SKM-1 treated with dmso at 0.1 percent for 144 hours (cell line): ENCODE measurements around the gene GATB.
"Not testable (repeated sequence)": the region's sequence is repeated elsewhere in the genome, so short reads cannot be mapped to it uniquely, and the experiment has no call there.

Source experiments
- DNase-seq: peaks from one replicate; lab custom pipeline; 2025; ENCODE audit not compliant: unreplicated experiment; lab: John Stamatoyannopoulos, UW

GATB gene

GRCh38 chr4:151736361-151736760 lies 24.4 kb downstream of the GATB start:
- DNase-seq, result no peak

DNA sequence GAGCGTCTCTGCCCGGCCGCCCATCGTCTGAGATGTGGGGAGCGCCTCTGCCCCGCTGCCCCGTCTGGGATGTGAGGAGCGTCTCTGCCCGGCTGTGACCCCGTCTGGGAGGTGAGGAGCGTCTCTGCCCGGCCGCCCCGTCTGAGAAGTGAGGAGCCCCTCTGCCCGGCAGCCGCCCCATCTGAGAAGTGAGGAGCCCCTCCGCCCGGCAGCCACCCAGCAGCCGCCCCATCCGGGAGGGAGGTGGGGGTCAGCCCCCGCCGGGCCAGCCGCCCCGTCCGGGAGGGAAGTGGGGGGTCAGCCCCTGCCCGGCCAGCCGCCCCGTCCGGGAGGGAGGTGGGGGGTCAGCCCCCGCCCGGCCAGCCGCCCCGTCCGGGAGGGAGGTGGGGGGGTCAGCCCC lies 29.1 kb downstream of the GATB start:
- not testable (repeated sequence) for DNase-seq

DNA sequence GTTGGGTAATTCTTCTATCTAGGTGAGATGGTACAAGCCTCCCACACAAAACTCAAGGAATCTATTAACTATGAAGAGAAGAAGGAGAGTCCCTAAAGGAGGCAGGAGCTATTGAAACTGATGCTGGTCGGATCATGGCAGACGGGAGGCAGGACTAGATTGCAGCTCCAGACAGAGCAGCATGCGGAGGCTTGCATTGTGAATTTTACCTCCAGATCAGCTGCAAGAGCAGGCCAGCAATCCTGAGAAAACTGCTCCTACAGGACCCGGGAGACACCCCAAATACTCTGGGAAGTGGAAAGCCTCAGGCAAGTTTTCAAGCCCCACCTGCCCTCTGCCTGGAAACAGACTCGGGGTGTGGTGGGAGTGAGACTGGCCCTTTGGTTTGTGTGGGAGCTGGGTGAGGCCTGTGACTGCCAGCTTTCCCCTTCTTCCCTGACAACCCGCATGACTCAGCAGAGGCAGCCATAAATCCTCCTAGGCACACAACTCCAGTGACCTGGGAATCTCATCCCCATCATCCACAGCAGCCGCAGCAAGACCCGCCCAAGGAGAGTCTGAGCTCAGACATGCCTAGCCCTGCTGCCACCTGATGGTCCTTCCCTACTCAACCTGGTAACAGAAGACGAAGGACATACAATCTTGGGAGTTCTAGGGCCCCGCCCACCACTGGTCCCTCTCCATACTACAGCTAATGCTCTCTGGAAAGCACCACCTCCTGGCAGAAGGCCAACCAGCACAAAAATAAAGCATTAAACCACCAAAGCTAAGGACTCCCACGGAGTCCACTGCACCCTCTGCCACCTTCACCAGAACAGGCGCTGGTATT lies 30.9 kb downstream of the GATB start:
- no peak for DNase-seq

- no peak for DNase-seq
Measured at GRCh38 chr4:151728679-151729078, 32.1 kb downstream of the GATB start.

DNA sequence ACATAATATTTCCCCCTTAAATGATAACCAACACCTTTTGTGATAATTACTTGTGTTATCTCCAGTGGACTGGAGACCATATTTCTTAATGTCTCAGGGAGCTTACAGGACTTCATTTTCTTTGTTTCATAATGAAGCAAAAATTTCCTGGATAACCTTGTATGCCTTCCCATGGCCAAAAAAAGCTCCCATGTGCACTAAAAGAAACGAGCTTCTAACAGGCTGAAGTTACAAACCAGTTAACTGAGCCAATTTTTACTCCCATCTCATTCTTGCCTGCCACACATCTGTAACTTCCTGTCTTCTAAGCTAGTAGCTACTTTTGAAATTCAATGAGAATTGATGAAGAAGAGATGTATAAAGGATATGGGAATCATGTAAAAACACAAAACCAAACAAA lies 32.8 kb downstream of the GATB start:
- no peak for DNase-seq

GRCh38 chr4:151727365-151727764 lies 33.4 kb downstream of the GATB start:
- no peak for DNase-seq

- no peak for DNase-seq
Measured at GRCh38 chr4:151725087-151725486, 35.7 kb downstream of the GATB start.

DNA sequence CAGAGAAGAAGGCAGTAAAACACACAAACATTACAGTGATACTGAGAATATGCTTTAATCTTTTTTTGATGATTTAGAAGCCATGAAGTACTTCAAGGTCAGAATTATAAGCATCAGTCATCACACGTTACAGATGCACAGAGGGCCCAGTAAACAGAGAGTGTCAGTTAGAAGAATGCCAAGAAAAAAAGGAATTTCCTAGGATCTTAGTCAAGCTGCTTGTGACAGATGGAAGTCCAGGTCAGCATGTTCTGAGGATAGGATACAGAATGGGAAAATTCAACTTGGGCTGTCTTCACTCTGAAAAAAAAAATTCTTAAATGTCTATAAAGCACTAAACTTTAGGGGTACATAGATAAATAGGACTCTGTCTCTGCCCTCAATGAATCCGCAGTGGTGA lies 38.9 kb downstream of the GATB start:
- DNase-seq, result no peak

- DNase-seq, result no peak
Measured at GRCh38 chr4:151721466-151721865, 39.3 kb downstream of the GATB start.

DNA sequence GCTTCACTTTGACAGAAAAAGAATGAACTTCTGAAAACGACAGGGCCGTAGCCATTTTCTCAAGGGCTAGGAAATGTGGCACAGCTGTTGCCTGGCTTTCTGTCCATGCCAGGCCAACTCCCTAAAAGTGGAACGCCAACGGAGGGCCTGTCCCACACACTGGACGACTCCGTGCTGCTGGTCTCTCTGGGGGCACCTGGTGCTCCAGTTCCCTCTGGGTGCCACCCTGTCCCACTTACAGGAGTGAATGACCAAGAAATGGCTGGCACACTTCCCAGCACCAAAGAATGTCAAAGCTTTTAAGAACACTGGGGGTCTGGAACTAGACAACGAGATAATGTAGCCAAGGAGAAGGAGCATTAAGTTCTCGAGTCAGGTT lies 40.9 kb downstream of the GATB start:
- no peak for DNase-seq

DNA sequence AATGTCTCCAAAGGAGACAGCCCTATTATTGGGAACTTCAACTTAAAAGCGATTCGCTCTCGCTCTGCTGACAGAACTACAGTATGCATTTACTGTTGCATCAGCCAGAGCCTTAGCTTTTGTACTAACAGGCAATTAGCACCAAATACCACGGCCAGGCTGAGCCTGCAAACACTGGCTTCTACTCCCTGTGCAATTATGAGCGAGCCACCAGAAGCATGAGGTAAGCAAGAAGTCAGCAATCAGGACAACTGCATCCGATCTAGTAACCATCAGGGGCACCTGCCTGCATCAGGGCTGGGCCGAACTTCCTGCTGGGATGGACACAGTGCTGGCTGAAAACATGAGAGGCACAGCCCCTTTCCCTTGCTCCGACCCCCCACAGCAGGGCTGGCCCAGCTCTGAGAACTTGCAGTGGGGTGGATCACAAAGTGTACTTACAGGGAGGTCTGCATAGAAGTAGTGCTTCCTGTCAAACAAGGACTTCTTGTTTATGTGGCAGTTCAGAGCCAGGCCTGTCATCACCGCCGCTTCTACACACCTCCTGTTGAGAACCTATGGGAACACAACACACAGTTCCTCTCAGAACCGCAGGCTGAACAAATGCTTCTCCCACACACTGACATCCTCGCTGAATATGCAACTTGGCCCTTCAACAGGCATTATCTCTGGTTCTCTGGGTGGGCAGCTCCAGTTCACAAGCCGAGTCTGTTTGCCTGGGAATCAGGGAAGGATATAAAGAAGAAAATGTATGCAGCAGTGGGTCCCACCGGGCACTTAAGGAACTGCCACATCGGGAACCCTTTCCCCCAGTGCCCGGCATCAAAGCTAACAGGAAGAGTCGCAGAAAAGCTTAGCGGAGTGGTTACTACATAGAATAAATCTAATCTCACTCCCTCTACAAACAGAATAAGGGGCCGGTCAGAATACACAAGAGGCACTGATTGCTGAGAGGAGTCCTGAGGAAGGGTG lies 41.5 kb downstream of the GATB start:
- no peak for DNase-seq

DNA sequence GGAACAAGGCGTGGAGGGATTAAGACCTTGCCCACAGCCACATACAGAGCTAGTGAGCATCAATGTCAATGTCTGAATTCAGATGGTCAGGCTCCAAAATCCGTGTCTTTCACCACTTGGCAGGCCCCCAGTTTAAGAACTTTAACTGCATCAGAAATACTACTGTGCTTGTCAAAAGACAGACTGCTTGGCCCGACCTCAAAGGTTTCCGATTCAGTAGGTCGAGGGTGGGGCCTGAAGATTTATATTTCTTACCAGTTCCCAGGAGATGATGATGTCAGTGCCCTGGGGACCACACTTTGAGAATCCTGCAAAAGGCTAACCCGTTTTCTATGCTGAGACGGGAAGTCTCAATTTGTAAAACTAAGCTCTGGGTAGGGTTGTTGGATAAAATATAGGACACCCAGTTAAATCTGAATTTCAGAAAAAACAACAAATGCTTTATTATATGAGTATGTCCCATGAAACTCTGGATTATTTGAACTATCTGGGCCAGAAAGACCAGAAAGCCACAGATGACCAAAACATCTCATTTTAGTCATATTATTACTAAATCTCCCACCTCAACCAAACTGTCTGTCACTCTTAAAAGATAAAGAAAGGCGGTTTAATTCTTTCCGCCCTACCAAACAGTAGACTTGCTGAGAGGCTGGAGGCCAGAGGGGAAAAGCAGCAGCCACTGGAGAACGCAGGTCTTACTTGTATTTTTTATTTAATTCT lies 42.7 kb downstream of the GATB start:
- no peak for DNase-seq

DNA sequence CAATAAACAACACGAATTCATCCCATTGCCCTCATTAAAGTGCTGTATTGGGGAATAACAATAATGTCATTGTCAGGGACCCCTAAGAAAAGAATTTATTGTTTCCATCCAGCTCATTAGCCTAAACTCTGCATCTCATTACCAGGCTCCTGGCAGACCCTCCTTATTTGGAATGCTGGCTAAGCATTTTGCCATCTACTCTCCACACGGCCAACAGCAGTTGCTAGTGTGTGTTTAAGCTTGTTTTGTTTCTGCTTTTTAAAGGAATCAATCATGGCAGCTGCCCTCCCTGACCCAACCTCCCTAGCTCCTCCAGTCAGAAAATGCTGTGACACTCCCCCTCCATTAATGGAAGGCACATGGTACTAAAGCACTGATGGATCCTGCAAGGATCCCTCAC lies 43.5 kb downstream of the GATB start:
- DNase-seq, result no peak

DNA sequence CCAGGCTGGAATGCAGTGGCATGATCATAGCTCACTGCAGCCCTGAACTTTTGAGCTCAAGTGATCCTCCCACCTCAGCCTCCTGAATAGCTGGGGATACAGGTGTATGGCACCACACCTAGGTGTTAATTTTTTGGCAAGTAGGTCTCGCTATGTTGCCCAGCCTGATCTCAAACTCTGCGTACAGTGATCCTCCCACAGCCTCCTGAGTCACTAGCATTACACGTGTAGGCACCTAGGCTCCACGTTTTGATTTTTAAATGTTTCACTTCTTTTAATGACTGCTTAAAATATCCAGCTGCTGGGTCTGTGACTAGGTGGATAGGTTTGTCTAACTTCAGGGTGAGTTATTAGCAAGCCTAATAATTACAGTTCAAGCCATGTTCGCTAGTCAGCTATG lies 44.5 kb downstream of the GATB start:
- no peak for DNase-seq

- DNase-seq, result no peak
Measured at GRCh38 chr4:151715881-151716280, 44.9 kb downstream of the GATB start.

- no peak for DNase-seq
Measured at GRCh38 chr4:151712777-151713176, 48.0 kb downstream of the GATB start.

DNA sequence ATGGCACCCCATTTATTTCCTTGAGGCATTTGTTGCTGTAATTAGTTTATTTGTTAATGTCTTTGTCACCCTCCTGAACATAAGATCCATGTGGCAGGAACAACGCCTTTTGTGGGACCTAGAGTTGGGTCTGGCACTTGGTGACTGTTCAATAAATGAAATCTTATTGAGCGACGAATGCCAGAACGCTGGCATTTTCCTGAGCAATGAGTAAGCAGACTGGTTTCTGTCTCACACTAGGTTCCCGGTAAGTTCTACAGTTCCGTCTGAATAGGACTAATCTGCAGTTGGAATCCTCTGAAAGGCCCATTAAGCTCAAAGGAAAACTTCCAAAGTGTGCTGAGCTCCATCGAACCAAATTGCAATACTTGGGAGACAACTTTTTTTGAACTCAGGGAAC lies 49.2 kb downstream of the GATB start:
- DNase-seq, result no peak

GRCh38 chr4:151709587-151709986 lies 51.2 kb downstream of the GATB start:
- DNase-seq, result no peak

DNA sequence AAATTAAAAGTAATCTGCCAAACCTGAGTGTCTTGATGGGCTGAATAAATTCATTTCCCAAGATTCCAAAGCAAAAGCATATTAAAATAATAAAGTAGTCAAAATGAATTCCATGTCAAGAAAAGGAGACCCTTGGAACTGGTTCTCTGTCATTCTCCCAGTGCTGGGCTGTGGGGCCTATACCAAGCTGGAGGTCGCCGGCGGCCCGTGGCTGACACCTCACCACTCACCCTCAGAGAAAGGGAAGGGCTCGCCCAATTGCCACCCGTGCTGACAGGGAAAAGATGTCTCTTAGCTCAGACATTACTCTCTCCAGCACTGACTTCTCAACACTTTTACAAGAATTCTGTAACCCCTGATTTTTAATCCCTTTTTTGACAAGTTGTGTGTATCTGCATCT lies 51.7 kb downstream of the GATB start:
- no peak for DNase-seq

GRCh38 chr4:151708100-151708499 lies 52.7 kb downstream of the GATB start:
- no peak for DNase-seq

- no peak for DNase-seq
Measured at GRCh38 chr4:151703401-151703800, 57.4 kb downstream of the GATB start.
